T-helper 2 cell (primary cell): Measurements from ENCODE around the gene TRAF3.
A peak's percentile ranks its signal among the peaks of the same experiment; 100 is the strongest.
"Not testable (repeated sequence)": the region's sequence is repeated elsewhere in the genome, so short reads cannot be mapped to it uniquely, and the experiment has no call there.

Experiments used
- DNase-seq, 5 experiments: peaks; one replicate each; pipeline versions ENCODE4 v3.0.0 to v3.0.0-alpha.2; 2012 to 2022

The TRAF3 gene

GRCh38 chr14:102896735-102897134, 119.5 kb downstream of the TRAF3 start:
- not testable (repeated sequence) for DNase-seq

- DNase-seq: no peak
Observed at GRCh38 chr14:102897299-102898027, 120.2 kb downstream of the TRAF3 start.

GRCh38 chr14:102898298-102898697, 121.0 kb downstream of the TRAF3 start:
- no peak for DNase-seq

GRCh38 chr14:102898776-102899515, 121.7 kb downstream of the TRAF3 start:
- DNase-seq: no peak

GRCh38 chr14:102899516-102899900, 122.3 kb downstream of the TRAF3 start:
- DNase-seq: no peak

- DNase-seq: no peak
Observed at GRCh38 chr14:102900631-102901571, 123.7 kb downstream of the TRAF3 start.

GRCh38 chr14:102901633-102902032, 124.4 kb downstream of the TRAF3 start:
- no peak for DNase-seq

GRCh38 chr14:102902086-102902485, 124.8 kb downstream of the TRAF3 start:
- no peak for DNase-seq

- DNase-seq: no peak
Observed at GRCh38 chr14:102902523-102903247, 125.4 kb downstream of the TRAF3 start.

- no peak for DNase-seq
Observed at GRCh38 chr14:102903248-102903888, 126.1 kb downstream of the TRAF3 start.

GRCh38 chr14:102903889-102904512, 126.8 kb downstream of the TRAF3 start:
- DNase-seq: peak in 1 of 5 experiments; percentile 28

- DNase-seq: no peak
Observed at GRCh38 chr14:102905116-102906108, 128.2 kb downstream of the TRAF3 start.

GRCh38 chr14:102906616-102907302, 129.5 kb downstream of the TRAF3 start:
- no peak for DNase-seq

GRCh38 chr14:102907303-102907844, 130.1 kb downstream of the TRAF3 start:
- DNase-seq: no peak

- no peak for DNase-seq
Observed at GRCh38 chr14:102907980-102908730, 130.9 kb downstream of the TRAF3 start.

- DNase-seq: no peak
Observed at GRCh38 chr14:102908766-102909455, 131.7 kb downstream of the TRAF3 start.

GRCh38 chr14:102909462-102909861, 132.2 kb downstream of the TRAF3 start:
- no peak for DNase-seq

- DNase-seq: no peak
Observed at GRCh38 chr14:102909911-102910310, 132.7 kb downstream of the TRAF3 start.
